T47D (cell line): ENCODE measurements around the gene TRPV4.

Experiments
- DNase-seq, 2 experiments: peaks; one replicate each; pipeline versions ENCODE4 v3.0.0 to v3.0.0-alpha.2; 2011 to 2012; ENCODE audit warnings: low read depth in 1 of 2, low spot score in 1 of 2
- JUND ChIP-seq: IDR thresholded peaks from 2 replicates; pipeline ENCODE4 v1.6.1; 2012; ENCODE audit warnings: low read depth
- in situ Hi-C: cut with HindIII; loops from 2 replicates; pipeline ENCODE4 v1.10.0; 2016; ENCODE audit warnings: low sequenced_read_pairs, low pct_unique_long_range_greater_than_20kb

The TRPV4 gene

GRCh38 chr12:109818905-109819500 is 14.2 kb downstream of the TRPV4 start:
- TF ChIP-seq JUND: no peak
- in situ Hi-C loops: no loop called here
- peak; percentile 90 to 98 for DNase-seq

DNA sequence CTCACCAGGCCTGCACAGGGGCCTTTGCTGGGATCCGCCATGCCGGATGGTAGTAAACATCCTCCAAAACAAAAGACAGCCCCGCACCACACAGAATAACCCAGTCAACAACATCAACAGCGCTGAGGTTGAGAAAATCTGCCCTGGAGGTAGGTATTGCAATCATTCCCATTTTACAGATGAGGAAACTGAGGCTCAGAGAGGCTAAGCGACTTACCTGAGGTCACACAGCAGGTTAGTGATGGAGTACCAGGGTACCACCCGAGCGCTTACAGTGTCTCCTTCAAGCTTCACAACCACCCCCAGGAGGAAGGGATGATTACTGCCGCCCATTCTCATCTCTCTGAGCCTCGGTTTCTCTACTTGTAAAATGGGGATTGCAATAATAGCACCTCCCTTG is 14.9 kb downstream of the TRPV4 start:
- no peak for TF ChIP-seq JUND
- no peak for DNase-seq
- in situ Hi-C loops: no loop called here

DNA sequence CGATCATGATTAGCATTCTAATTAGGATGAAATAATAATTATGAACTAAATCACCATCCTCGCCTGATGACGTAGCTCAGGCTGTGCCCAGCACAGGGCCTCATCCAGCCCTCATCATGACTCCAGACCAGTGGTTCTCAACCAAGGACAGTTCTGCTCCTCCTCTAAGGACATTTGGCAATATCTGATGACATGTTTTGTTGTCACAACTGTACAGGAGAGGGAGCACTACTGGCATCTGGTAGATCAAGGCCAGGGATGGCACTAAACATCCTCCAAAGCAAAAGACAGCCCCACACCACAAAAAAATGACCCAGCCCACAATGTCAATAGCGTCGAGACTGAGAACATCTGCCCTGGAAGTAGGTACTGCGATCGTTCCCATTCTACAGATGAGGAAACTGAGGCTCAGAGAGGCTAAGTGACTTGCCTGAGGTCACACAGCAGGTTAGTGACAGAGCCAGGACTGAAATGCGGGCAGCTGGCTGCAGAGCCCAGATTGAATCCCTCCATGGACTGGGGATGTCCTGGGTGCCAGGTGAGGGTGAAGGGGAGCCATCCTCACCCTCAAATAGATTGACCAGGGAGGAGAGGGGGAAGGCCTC is 15.5 kb downstream of the TRPV4 start:
- no peak for DNase-seq
- in situ Hi-C loops: no loop called here
- TF ChIP-seq JUND: no peak

DNA sequence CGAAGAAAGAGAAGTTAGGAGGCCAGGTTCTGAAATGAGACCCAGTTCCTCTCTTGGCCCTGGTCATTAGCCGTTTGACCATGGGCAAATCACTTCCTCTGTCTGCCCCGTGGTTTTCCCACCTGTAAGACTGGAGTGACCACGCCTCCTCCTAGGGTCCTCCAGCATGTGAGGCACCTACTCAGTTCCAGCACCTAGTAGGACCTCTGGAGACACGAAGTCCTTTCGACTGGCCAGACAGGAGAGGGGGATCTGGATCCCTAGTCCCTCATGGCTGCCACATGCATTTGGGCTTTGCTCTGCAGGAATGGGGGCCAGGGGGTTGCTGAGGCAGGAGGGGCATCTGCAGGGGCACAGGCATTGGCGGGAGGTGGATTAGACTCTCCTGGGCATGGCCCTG is 16.3 kb downstream of the TRPV4 start:
- in situ Hi-C loops: no loop called here
- no peak for TF ChIP-seq JUND
- no peak for DNase-seq

GRCh38 chr12:109815757-109816617 is 17.2 kb downstream of the TRPV4 start:
- DNase-seq: no peak
- no peak for TF ChIP-seq JUND
- in situ Hi-C loops: no loop called here

- in situ Hi-C loops: no loop called here
- DNase-seq: no peak
- no peak for TF ChIP-seq JUND
Measured at GRCh38 chr12:109815225-109815624, 18.0 kb downstream of the TRPV4 start.

DNA sequence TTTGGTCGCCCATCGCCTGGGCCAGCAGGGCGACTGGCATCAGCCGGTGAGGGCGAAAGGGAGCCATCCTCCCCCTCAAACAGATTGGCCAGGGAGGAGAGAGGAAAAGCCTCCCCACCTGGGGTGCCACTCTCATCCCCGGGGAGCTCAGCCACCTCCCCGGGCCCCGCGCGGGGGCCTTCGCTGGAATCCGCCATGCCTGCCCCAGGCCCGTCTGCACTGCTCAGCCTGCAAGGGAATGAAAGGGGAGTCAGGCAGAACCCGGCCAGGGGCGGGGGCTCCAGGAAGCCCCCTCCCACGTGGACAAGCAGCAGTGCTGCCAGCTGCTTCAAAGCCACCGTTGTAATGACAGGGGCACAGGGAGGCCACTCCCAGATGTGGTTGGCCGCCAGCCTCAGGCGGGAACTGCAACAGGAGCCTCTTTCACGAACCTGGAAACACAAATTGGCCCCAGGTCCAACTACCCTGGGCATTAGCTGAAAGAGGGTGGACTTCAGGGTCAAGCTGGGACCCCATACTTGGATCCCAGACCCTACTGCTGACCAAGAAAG is 18.5 kb downstream of the TRPV4 start:
- in situ Hi-C loops: no loop called here
- DNase-seq: no peak
- TF ChIP-seq JUND: no peak

- in situ Hi-C loops: no loop called here
- TF ChIP-seq JUND: no peak
- no peak for DNase-seq
Measured at GRCh38 chr12:109813810-109814416, 19.3 kb downstream of the TRPV4 start.

GRCh38 chr12:109811624-109811995 is 21.6 kb downstream of the TRPV4 start:
- DNase-seq: peak in 1 of 2 experiments; percentile 44
- in situ Hi-C loops: no loop called here
- no peak for TF ChIP-seq JUND

DNA sequence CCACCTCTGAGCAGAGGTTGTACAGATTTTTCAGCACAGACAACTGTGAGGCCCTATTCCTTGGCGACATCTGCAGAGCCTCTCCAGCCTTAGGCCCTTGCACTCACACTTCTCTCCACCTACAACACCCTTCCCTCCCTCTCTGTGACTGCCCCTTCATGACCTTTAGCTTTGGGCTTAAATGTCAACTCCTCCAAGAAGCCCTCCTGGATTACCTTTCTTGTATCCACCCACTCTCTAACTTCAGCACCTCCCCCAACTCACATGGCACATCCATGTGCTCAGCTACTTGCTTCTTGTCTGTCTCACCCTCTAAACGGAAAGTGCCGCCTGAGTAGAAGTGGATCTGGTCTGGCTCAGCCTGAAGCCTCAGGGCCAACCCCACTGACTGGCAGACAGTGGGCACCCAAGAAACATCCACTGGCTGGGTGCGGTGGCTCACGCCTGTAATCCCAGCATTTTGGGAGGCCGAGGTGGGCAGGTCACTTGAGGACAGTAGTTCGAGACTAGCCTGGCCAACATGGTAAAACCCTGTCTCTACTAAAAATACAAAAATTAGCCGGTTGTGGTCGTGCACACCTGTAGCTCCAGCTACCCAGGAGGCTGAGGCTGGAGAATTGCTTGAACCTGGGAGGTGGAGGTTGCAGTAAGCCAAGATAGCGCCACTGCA is 22.1 kb downstream of the TRPV4 start:
- DNase-seq: no peak
- no peak for TF ChIP-seq JUND
- in situ Hi-C loops: no loop called here

DNA sequence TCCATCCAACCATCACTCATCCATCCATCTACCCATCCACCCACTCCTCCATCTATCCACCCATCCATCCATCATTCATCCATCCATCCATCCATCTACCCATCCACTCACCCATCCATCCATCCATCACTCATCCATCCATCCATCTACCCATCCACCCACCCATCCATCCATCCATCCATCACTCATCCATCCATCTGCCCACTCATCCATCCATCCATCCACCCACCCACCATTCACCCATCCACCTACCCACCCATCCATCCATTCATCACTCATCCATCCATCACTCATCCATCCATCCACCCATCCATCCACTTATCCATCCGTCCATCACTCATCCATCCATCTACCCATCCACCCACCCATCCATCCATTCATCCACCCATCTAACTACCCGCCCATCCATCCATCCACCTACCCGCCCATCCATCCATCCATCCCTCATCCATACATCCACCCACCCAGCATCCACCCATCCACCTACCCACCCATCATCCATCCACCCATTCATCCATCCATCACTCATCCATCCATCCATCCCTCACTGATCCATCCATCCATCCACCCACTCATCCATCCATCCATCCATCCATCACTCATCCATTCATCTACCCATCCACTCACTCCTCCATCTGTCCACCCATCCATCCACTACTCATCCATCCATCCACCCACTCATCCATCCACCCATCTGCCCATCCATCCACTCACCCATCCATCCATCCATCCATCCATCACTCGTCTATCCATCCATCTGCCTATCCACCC is 24.1 kb downstream of the TRPV4 start:
- no peak for DNase-seq
- in situ Hi-C loops: no loop called here
- no peak for TF ChIP-seq JUND
